Activated CD4-positive, alpha-beta T cell treated with anti-CD3 and anti-CD28 coated beads, Interleukin-2, amount 50 U/mL, for 4 hours (primary cell): ENCODE data around the gene ATP8B3.
"Not testable (repeated sequence)": the region's sequence is repeated elsewhere in the genome, so short reads cannot be mapped to it uniquely, and the experiment has no call there.

Source experiments
- DNase-seq, 2 experiments: peaks; one replicate each; pipeline ENCODE4 v3.0.0-alpha.2; 2020

ATP8B3 gene

GRCh38 chr19:1768918-1769644 is 43.0 kb downstream of the ATP8B3 start:
- no peak for DNase-seq

- DNase-seq = no peak
Measured at GRCh38 chr19:1768248-1768647, 43.8 kb downstream of the ATP8B3 start.

GRCh38 chr19:1767464-1767933 is 44.6 kb downstream of the ATP8B3 start:
- peak; percentile 49 for DNase-seq

GRCh38 chr19:1766800-1767352 is 45.2 kb downstream of the ATP8B3 start:
- DNase-seq = no peak

DNA sequence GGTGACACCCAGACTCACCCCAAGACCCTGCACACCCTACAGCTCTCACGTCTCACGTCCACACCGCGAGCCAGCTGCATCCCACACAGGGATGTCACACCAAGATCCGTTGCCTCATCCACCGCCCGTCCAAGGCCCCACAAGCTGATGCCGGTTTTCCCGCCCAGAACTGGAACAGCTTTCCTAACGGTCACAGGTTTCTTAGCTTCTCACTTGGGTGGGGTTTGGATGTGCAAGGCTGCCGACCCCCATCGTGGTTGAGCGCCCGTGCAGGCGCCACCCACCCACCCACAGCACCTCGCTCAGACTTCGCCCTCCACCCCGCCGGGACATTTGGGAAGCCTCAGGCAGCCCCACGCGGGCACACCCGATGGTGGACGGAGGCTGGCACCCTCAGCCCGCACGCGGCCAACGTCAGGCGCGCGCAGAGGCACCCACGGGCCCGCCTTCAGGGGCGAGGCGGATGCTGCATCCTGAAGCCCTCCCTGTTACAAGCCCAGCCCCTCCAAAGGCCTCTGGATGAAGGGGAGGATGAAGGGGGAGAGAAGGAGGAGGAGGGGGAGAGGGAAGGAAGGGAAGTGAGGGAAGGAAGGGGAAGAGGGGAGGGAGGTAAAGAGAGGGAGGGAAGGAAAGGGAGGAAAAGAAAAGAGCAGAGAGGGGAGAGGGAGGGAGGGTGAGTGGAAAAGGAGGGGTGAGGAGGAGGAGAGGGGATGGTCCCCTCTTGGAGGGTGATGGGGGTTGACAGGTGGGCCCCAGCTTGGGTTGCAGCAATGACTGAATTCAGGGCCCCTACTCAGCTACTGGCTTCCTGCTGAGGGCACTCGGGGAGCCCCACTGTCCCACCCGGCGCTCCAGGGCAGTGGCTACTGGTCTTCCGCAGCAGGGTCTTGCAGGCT is 45.9 kb downstream of the ATP8B3 start:
- DNase-seq = no peak

- DNase-seq = no peak
Measured at GRCh38 chr19:1765232-1765903, 46.7 kb downstream of the ATP8B3 start.

DNA sequence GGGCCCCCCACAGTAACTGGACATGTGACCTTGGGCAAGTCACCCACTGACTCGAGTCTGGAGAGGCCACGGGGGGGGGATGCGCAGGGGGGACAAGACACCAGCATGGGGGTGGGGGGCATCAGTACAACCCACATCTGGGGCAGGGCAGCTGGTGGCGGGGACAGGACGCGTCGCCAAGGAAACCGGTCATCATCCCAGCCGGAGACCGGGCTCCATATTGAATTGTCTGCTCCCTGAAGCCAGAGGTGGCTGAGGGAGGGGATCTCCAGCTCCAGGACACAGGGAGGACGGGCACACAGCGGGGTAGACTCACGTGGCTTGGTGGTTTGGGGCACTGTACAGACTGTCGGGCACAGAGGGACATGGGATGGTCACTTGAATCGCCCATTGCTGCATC is 47.3 kb downstream of the ATP8B3 start:
- no peak for DNase-seq

- DNase-seq = no peak
Measured at GRCh38 chr19:1763648-1764639, 48.1 kb downstream of the ATP8B3 start.

DNA sequence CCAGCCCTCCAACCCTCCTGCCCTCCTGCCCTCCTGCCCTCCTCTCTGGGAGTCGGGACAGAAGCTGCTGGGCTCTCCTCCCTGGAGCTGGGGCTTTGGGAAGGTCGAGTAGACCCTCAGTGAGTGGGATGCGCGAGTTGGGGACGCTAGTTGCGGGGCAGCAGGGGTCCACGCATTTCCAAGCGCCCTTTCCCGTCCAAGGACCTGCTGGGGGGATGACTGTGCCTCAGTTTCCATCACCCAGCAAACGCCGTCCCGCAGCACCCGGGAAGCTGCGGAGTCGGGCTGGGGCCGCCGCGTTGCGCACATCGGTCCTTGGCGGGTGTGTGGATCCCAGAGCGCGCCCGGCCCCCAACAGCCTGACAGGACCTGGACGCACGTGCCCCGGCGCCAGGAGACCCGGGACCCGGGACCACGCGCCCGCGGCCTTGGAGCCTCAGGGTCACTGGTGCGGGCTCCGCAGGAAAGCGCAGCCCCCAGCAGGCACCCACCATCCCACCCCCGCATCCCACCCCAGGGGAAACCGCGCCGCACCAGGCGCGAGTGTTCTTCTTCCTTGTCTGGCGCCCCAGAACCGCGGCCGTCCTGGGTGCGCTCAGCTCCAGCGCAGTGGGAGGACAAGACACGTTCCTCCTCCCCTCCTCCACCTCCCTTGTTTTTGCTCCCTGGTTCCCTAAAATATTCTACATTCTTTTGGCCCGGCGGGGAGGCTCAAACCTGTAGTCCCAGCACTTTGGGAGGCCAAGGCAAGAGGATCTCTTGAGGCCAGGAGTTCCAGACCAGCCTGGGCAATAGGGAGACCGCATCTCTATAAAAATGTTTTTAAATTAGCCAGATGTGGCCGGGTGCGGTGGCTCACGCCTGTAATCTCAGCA is 49.6 kb downstream of the ATP8B3 start:
- DNase-seq = no peak

- DNase-seq = no peak
Measured at GRCh38 chr19:1761528-1762242, 50.4 kb downstream of the ATP8B3 start.

- not testable (repeated sequence) for DNase-seq
Measured at GRCh38 chr19:1760786-1761527, 51.1 kb downstream of the ATP8B3 start.

DNA sequence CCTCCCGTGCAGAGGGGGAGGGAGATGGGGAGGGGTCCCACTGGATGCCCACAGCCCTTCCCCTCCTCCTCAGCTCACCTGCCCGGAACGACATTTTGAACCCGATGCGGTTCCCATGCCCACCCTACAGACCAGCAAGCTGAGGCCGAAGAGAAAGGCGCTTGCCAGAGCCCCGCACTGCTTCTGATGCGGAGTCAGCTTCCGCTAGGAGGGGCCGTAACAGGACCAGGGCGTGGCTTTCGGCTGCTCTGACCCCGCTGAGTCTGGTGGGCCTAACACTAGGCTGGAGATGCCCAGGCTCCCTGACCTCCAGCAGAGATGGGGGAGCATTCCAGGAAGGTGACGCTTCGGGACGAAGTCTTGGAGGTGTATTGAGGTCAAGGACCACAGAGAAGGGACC is 52.1 kb downstream of the ATP8B3 start:
- DNase-seq = no peak

DNA sequence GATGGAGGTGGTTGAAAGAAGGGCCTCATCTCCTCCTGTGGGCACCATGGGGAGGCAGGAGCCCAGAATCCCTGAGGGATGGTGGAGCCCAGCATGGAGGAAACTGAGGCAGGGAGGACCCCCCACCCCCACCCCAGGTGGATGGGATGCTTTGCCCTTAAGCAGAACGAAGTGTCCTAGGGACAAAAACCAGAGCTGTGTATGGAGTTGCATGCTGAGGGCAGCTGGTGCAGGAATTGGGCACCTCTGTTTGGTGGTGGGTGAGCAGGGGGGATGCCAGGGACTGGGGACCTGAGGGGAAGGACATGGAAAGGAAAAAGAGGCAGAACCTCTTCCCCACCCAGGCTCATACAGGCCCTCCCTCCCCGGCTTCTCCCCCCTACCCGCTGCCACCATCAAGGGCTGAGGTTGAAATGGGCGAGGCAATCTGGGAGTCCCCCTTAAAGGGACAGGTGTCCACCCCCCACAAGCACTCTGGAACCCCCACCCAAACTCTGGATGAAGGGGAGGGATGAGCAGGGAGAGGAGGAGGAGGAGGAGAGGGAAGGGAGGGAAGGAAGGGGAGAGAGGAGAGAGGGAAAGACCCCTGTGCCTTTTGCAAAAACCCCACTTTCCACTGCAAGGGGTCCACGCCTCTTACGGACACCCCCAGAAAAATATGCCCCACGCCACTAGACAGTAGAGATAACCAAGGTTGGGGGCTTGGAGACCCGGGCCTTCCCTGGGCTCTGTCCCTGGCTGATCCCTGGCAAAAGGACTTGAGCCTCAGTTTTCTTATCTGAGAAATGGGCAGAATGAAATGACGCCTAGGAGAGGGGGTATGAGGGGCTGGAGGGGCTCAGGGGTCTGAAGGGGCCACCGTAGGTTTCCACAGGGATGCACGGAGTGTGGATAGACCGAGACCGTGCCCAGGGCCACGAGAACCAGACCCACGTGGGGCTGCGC is 52.8 kb downstream of the ATP8B3 start:
- DNase-seq = no peak

DNA sequence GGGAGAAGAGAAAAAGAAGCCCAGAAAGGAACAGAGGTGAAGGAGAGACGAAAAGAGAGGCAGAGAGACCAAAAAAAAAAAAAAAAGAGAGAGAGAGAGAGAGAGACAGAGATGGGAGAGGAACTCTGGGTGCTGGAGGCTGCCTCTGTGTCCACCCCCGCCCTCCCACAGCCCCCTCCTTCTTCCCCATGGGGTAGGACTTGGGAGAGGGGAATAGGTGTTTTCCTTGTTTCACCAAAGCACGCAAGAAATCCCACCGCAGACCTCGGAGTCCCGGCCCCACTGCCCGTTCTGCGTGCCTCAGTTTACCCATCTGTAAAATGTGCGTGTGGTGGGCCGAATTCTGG is 53.9 kb downstream of the ATP8B3 start:
- no peak for DNase-seq

- DNase-seq = no peak
Measured at GRCh38 chr19:1757468-1758230, 54.4 kb downstream of the ATP8B3 start.

GRCh38 chr19:1756705-1757465 is 55.2 kb downstream of the ATP8B3 start:
- DNase-seq = no peak

DNA sequence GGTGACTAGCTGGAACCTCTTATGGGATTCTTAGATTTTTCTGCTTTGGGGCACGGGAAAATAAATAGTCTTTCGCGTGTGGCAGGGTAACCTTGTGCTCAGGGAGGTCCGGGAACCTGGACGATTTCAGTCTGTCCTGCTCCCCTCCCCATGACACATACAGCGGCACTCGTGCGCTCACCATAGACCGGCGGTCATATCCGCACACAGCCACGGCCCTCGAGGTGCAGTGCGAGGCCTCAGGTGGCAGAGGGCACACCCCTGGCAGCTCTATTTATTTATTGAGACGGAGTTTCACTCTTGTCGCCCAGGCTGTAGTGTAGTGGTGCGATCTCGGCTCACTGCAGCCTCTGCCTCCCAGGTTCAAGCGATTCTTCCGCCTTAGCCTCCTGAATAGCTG is 55.8 kb downstream of the ATP8B3 start:
- DNase-seq = no peak
